ENCODE measurements around the gene LRRC8D.

DNA sequence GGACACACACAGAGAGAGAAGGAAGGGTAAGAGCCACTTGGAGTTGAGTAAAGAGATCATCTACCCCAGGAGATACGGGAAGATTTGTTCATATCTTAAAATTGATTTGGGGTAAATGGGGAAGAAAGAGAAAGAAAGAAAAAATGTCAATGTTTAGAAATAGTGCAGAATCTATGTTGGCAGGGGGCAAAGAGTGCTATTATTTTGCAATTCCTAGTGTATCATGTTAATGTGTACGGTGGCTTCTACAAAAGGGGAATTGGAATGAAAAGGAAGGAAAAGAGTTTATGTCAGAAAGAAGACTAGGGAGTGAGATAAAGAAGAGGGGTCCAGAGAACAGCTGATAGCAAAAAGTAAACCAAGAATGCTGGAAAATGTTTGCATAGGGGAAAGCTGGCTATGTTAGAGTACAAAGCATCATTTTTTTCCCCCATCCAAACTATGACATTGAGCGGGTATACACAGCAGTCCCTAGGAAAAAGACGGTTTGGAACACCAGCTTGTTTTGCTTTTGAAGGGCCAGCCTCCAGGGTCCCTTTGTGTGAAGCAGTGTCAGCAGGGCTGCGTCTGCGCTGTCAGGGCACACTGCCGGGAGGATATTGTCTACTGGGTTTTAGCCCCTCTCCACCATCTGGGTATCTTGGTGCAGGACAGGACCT is 10.8 kb downstream of the LRRC8D start:
- TF ChIP-seq, protein P1, sequence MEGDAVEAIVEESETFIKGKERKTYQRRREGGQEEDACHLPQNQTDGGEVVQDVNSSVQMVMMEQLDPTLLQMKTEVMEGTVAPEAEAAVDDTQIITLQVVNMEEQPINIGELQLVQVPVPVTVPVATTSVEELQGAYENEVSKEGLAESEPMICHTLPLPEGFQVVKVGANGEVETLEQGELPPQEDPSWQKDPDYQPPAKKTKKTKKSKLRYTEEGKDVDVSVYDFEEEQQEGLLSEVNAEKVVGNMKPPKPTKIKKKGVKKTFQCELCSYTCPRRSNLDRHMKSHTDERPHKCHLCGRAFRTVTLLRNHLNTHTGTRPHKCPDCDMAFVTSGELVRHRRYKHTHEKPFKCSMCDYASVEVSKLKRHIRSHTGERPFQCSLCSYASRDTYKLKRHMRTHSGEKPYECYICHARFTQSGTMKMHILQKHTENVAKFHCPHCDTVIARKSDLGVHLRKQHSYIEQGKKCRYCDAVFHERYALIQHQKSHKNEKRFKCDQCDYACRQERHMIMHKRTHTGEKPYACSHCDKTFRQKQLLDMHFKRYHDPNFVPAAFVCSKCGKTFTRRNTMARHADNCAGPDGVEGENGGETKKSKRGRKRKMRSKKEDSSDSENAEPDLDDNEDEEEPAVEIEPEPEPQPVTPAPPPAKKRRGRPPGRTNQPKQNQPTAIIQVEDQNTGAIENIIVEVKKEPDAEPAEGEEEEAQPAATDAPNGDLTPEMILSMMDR (IDR thresholded peaks at IDR 0.05): no peak
- no peak for TF ChIP-seq POLR2A (IDR thresholded peaks at IDR 0.05)
